Lung (tissue), 12 donors: ENCODE results near the gene CAPN1. TPM values are rescaled to one million over a fixed set of nuclear protein-coding genes. Genes with fewer than 3 reads are reported as not detected.
A peak's percentile ranks its signal among the peaks of the same experiment; 100 is the strongest.

Experiments
- ATAC-seq: fragments of 200-7000 bp; cut with Tn5 transposase; one replicate; pipeline ENCODE4 v1.9.1; 2020; ENCODE audit warnings: moderate number of reproducible peaks; ENCODE audit not compliant: insufficient read depth, low FRiP score
- DNase-seq, 3 donors: peaks; one replicate each; pipeline ENCODE4 v3.0.0-alpha.2; 2013 to 2017
- H3K27ac ChIP-seq, 2 donors: one replicate each; pipeline ENCODE4 v1.5.1; 2013; ENCODE audit warnings: mild to moderate bottlenecking in 2 of 2, moderate library complexity in 2 of 2, control low read depth in 1 of 2, inconsistent platforms in 1 of 2, low read depth in 1 of 2, low read length in 1 of 2
- H3K27me3 ChIP-seq, 3 donors: one replicate each; pipeline ENCODE4 v1.5.1; 2013; ENCODE audit warnings: low read length in 2 of 3; ENCODE audit not compliant: control insufficient read depth in 3 of 3, insufficient read depth in 3 of 3
- H3K36me3 ChIP-seq, 4 donors: one replicate each; pipeline ENCODE4 v1.5.1; 2013; ENCODE audit warnings: low read length in 4 of 4, mild to moderate bottlenecking in 1 of 4, moderate library complexity in 1 of 4; ENCODE audit not compliant: control insufficient read depth in 4 of 4, insufficient read depth in 4 of 4
- H3K4me1 ChIP-seq, 5 donors: one replicate each; pipeline ENCODE4 v1.5.1; 2013; ENCODE audit warnings: low read length in 5 of 5, mild to moderate bottlenecking in 2 of 5, moderate library complexity in 1 of 5; ENCODE audit not compliant: control insufficient read depth in 5 of 5, insufficient read depth in 5 of 5
- H3K4me3 ChIP-seq: one replicate; pipeline ENCODE4 v1.5.1; 2013; ENCODE audit warnings: mild to moderate bottlenecking, control low read depth, moderate library complexity
- H3K9ac ChIP-seq, 2 donors: one replicate each; pipeline ENCODE4 v1.5.1; 2013; ENCODE audit warnings: low read length in 2 of 2, control low read depth in 1 of 2; ENCODE audit not compliant: insufficient read depth in 1 of 2
- H3K9me3 ChIP-seq, 4 donors: one replicate each; pipeline ENCODE4 v1.5.1; 2013; ENCODE audit warnings: low read length in 3 of 4, mild to moderate bottlenecking in 1 of 4, moderate library complexity in 1 of 4; ENCODE audit not compliant: control insufficient read depth in 4 of 4, insufficient read depth in 3 of 4
- CTCF ChIP-seq: IDR thresholded peaks from 2 replicates; pipeline ENCODE4 v1.5.1; 2012; ENCODE audit warnings: mild to moderate bottlenecking; ENCODE audit errors: control extremely low read depth, extremely low read depth
- WGBS, 2 donors: extraction: QIAGEN DNeasy Blood & Tissue Kit; methylation state at CpG; one replicate each; pipeline ENCODE4 v1.1.7; 2013; 5-methylcytosine and 5-hydroxymethylcytosine counted together
- polyA plus RNA-seq, 2 donors: library from polyadenylated mRNA; stranded (reverse); fragments of 200-250 nt; gene quantifications; one replicate each; pipeline ENCODE4 v1.2.1, GENCODE V29; 2013
- total RNA-seq, 2 donors: library from RNA; depleted of rRNA in 1 of 2; stranded (reverse); fragments of >200 nt in 1 of 2; gene quantifications; one replicate each; pipeline ENCODE4 v1.2.1, GENCODE V29; 2014 to 2021
- donor health status: control.
- donor health status: control.
- donor health status: Bipolar disorder and iron deficiency.
- donor health status: healthy.
- donor health status: DM: yes; HTN: yes; CAD: no.

CAPN1 gene
- total and polyA plus RNA-seq, 4 donors: 106 to 265 (median 136) TPM

GRCh38 chr11:65135633-65136145 lies 46.0 kb upstream of the CAPN1 start:
- WGBS, 2 donors: 60 to 61% methylated on average over 11 of the region's 11 CpGs

GRCh38 chr11:65136515-65137096 lies 45.1 kb upstream of the CAPN1 start:
- no peak overlapping the region for H3K4me3 ChIP-seq
- TF ChIP-seq CTCF: no peak
- H3K36me3 ChIP-seq: peaks cover 6 to 15% (median 13%) of the 10 kb centered on the region in 4 donors
- DNase-seq (no peak), ATAC-seq (no peak)
- no peak overlapping the region for H3K27ac ChIP-seq
- H3K9ac ChIP-seq: no peak overlapping the region
- no peaks in the 10 kb centered on the region for H3K9me3 ChIP-seq
- H3K27me3 ChIP-seq: no peaks in the 10 kb centered on the region
- 91 to 93% methylated on average over 15 of the region's 15 CpGs for WGBS, 2 donors
- peaks cover 0 to 20% (median 12%) of the 10 kb centered on the region in 5 donors for H3K4me1 ChIP-seq

More at GRCh38 chr11:65135633-65136145, 46.0 kb upstream of the CAPN1 start:
- TF ChIP-seq CTCF: no peak
- Histone ChIP-seq H3K9ac (peak overlapping the region; percentile 92 to 96), H3K9me3 (no peaks in the 10 kb centered on the region), H3K4me1 (peaks cover 0 to 20% (median 12%) of the 10 kb centered on the region in 5 donors), H3K36me3 (peaks cover 6 to 24% (median 21%) of the 10 kb centered on the region in 4 donors), H3K27me3 (no peaks in the 10 kb centered on the region), H3K27ac (peak overlapping the region; percentile 96 to 98), H3K4me3 (peak overlapping the region; percentile 24)
- no peak for ATAC-seq
- DNase-seq: no peak

GRCh38 chr11:65141896-65142494 lies 39.7 kb upstream of the CAPN1 start:
- no peak for DNase-seq
- ATAC-seq: no peak
- 66% methylated on average over 7 of the region's 7 CpGs for WGBS, 2 donors

More at GRCh38 chr11:65141896-65142494, 39.7 kb upstream of the CAPN1 start:
- Histone ChIP-seq H3K4me3 (no peak overlapping the region), H3K27ac (no peak overlapping the region), H3K4me1 (no peaks in the 10 kb centered on the region), H3K9ac (no peak overlapping the region), H3K27me3 (no peaks in the 10 kb centered on the region), H3K9me3 (no peaks in the 10 kb centered on the region), H3K36me3 (no peaks in the 10 kb centered on the region)
- no peak for TF ChIP-seq CTCF
